Measurements from ENCODE around the gene ABHD16B.
A peak's percentile ranks its signal among the peaks of the same experiment; 100 is the strongest.

The ABHD16B gene

DNA sequence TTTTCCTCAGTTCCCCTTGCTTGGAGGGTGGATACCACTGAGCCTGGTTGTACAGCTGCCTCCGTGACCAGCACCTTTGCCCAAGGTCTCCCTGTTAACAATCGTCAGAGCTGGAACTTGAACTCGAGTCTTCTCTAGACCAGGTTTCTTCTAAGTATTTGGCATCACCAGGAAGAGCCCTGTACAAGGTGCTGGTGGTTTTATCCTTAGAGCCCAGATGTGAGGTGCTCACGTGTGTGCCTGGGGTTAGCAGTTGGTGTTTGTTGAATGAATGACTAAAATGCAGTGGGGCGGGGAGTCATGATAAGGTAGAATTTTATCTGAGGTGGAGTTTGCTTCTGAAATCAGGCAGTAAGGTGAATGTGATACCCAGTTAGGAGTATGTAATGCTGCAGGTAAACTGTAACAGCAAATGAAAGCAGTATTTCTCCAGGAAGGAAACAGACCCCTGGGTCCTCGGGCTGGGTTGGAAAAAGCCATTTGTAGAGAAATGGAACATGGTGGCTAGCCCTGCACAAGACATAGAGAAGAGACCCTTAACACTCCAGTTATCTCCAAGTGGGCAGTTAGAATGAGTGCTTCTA is 36.8 kb downstream of the ABHD16B start:
- DNase-seq, result no peak

DNA sequence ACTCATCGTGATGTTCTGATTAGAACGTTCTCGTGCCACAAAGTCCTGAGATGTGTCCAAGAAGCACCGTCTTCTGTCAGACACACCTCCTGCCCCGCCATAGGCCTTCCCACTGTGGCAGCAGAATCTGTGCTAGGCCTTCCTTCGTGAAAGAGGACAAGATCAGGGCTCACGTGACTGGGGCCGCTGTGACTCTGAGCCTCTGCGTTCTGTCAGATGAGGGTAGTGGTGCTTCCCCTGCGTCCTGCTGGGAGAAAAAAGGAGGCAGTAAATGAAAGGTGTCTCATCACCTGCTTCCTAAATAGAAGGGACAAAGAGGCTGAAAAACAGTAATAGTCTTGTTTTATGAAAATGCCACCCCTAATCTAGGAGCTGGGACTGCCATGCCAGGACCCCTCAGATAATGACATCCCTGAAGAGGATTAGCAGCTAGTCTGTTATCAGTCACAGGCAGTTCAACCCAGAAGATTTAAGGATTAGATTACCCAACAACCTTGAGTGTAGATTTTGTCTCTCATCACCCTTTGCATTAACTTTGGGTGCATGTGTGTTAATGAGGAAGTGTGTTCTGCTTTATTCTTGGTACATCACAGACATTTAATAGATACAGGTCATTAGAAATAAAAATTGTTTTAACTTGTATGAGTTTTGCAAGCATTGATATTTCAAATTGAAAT is 37.7 kb downstream of the ABHD16B start:
- DNase-seq, result no peak

DNA sequence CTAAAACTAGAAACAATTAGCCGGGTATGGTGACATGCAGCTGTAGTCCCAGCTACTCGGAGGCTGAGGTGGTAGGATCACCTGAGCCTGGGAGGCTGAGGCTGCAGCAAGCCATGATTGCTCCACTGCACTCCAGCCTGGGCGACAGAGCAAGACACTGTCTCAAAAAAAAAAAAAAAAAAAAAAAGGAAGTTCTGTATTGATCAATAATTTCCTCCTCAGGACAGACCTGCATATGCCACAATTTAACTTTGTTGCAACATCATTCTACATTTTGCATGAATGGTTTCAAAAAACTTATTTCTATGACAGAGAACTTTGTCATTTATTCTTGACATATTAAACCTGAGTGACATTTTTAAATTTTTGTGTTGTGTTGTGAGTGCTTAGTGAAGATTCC is 39.1 kb downstream of the ABHD16B start:
- no peak for DNase-seq

DNA sequence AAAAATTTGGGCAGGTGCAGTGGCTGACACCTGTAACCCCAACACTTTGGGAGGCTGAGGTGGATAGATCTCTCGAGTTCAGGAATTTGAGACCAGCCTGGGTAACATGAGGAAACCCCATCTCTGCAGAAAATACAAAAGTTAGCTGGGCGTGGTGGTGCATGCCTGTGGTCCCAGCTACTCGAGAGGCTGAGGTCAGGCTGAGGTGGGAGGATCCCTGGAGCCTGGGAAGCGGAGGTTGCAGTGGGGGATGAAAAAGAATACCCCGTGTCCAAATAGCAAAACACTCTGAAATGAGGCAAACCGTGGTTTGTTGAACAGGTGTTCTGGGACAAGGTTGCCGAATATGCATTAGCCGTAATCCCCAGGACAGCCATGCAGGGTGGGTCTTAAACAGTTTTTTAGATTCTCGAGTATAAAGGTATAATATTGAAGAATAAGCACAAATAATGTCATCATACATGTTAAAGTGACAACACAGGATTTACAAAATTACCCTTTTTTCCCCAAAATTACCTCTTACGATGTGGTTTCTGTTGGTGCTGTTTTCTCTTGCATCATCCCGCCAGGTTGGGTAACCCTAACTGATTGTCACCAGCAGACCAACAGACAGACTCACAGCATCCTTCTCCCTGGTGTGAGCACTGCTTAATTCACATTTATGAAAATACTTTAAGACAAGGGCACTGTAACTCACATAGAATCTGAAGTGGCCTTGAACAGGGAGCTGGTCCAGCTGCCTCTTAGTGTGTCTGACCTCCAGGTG is 42.7 kb downstream of the ABHD16B start:
- no peak for DNase-seq

DNA sequence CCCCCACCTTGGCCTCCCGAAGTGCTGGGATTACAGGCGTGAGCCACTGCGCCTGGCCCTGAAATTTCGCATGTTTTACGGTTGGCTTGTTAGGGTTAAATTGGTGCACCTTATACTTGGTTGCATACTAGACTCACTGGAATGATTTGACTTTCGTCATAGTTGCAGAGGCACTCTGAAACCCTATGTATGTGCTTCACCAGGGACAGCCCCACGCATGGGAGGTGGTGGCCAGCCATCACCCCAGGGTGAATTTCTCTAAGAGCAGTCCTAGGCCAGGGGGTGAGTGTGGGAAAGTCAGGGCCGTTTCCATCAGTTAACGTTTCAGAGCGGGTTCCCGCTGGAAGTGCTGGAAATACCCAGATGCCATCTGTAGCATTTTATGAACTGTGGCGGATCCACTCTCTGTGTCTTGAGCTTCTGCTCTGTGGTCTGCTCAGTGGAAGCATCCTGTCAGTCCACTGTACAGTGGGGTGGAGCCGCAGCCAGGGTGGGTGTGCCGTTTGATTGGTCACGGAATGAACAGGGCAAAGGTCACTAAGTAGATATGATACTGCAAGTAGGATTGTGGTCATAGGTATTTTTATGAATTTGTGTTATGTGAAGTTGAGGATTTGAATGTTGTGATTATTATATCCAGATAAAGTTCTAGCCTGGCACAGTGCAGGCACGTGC is 46.8 kb downstream of the ABHD16B start:
- DNase-seq, result no peak

DNA sequence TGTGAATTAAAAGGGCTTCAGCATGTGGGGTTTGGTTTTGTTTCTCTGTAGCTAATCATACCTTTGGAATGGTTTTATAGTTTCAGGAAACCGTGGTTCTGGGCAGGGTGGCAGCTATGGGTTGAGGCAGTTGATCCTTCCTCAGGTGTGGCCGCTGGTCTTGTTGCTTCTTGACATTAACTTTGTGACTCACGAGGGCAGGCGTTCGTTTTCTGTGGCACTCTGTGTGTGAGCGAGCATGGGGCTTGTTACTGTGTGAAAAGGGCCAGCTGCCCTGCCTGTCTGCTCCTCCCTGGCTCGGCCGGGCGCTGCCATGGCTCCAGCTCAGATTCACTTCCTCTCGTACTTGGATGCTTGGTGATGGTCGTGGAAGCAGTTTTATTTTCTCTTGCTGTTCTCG is 49.9 kb downstream of the ABHD16B start:
- DNase-seq, result peak; percentile 33

Measured in right hindlimb (tissue), 1 donor.